GM21619 (cell line): ENCODE measurements around the gene ATP6AP1.
A peak's percentile ranks its signal among the peaks of the same experiment; 100 is the strongest.

Source experiments
- ATAC-seq: cut with Tn5 transposase; IDR thresholded peaks from one replicate; pipeline ENCODE4 v1.9.1; 2021; ENCODE audit not compliant: unreplicated experiment

The ATP6AP1 gene

GRCh38 chrX:154426916-154427770, 1.3 kb upstream of the ATP6AP1 start:
- no peak for ATAC-seq

- no peak for ATAC-seq
These were observed 1.2 kb downstream of the ATP6AP1 start for GRCh38 chrX:154429711-154430110.

GRCh38 chrX:154430479-154430878, 2.0 kb downstream of the ATP6AP1 start:
- ATAC-seq = no peak

GRCh38 chrX:154430916-154431315, 2.4 kb downstream of the ATP6AP1 start:
- no peak for ATAC-seq

GRCh38 chrX:154431341-154431740, 2.9 kb downstream of the ATP6AP1 start:
- no peak for ATAC-seq

- no peak for ATAC-seq
These were observed 3.7 kb downstream of the ATP6AP1 start for GRCh38 chrX:154432210-154432609.

- ATAC-seq = no peak
These were observed 5.1 kb downstream of the ATP6AP1 start for GRCh38 chrX:154433605-154434004.

- no peak for ATAC-seq
These were observed 6.1 kb downstream of the ATP6AP1 start for GRCh38 chrX:154434394-154435168.

- no peak for ATAC-seq
These were observed 6.8 kb downstream of the ATP6AP1 start for GRCh38 chrX:154435171-154435733.

- ATAC-seq = peak; percentile 26
These were observed 8.0 kb downstream of the ATP6AP1 start for GRCh38 chrX:154436374-154436982.

- peak; percentile 46 for ATAC-seq
These were observed 8.7 kb downstream of the ATP6AP1 start, which contains the start of gene GDI1 for GRCh38 chrX:154436983-154437752. Gene GDI1 (plus strand): TSS chrX:154437154. CDS start chrX:154437255, 101 bp downstream.

- ATAC-seq = no peak
These were observed 9.8 kb downstream of the ATP6AP1 start for GRCh38 chrX:154437971-154438893.

GRCh38 chrX:154439841-154440240, 11.4 kb downstream of the ATP6AP1 start:
- no peak for ATAC-seq

GRCh38 chrX:154440623-154441357, 12.3 kb downstream of the ATP6AP1 start:
- ATAC-seq = no peak

GRCh38 chrX:154441564-154441963, 13.1 kb downstream of the ATP6AP1 start:
- ATAC-seq = no peak

GRCh38 chrX:154441984-154442707, 13.7 kb downstream of the ATP6AP1 start:
- no peak for ATAC-seq

- ATAC-seq = no peak
These were observed 15.0 kb downstream of the ATP6AP1 start for GRCh38 chrX:154443479-154443910.
